Testis (tissue), 3 donors: Measurements from ENCODE around the gene NELL2. TPM values are rescaled to one million over a fixed set of nuclear protein-coding genes. Genes with fewer than 3 reads are reported as not detected.
"Not testable (repeated sequence)": the region's sequence is repeated elsewhere in the genome, so short reads cannot be mapped to it uniquely, and the experiment has no call there.

ENCODE experiments used
- DNase-seq: peaks from one replicate; pipeline ENCODE4 v3.0.0-alpha.2; 2019
- H3K27ac ChIP-seq, 2 donors: fragments of 200-600 bp; sonication (generic); one replicate each; pipeline ENCODE4 v1.5.1; 2019
- H3K27me3 ChIP-seq: fragments of 200-600 bp; sonication (generic); one replicate; pipeline ENCODE4 v1.5.1; 2019
- H3K36me3 ChIP-seq: fragments of 200-600 bp; sonication (generic); one replicate; pipeline ENCODE4 v1.5.1; 2017; ENCODE audit warnings: low read depth; ENCODE audit errors: missing control alignments
- H3K4me1 ChIP-seq: fragments of 200-600 bp; sonication (generic); one replicate; pipeline ENCODE4 v1.5.1; 2019
- H3K4me3 ChIP-seq, 2 donors: fragments of 200-600 bp; sonication (generic); one replicate each; pipeline ENCODE4 v1.5.1; 2017 to 2019
- H3K9me3 ChIP-seq: fragments of 200-600 bp; sonication (generic); one replicate; pipeline ENCODE4 v1.5.1; 2017
- POLR2A ChIP-seq: fragments of 450-650 bp; IDR thresholded peaks from one replicate; pipeline ENCODE4 v1.6.1; 2017; ENCODE audit warnings: antibody characterized with exemption, mild to moderate bottlenecking, moderate library complexity
- WGBS, 2 donors: methylation state at CpG; one replicate each; pipeline ENCODE4 v1.1.5; 2018; 5-methylcytosine and 5-hydroxymethylcytosine counted together
- intact Hi-C: fragments of 100-400 bp; cut with DNase I; formaldehyde crosslinking; loops from one replicate; pipeline ENCODE4 v1.15.1; 2023; ENCODE audit warnings: low total_unique reads
- polyA plus RNA-seq: library from polyadenylated mRNA; stranded (reverse); fragments of 350-450 nt; fragmentation: Illumina TruSeq; extraction: RNeasy Lipid Tissue Mini Kit (QIAGEN cat#74804); gene quantifications from one replicate; pipeline ENCODE4 v1.2.3, GENCODE V29; 2014; ENCODE audit warnings: low read depth, low replicate concordance; ENCODE audit not compliant: insufficient read depth
- total RNA-seq, 2 donors: library from RNA; depleted of rRNA; stranded (reverse); fragments of >200 nt; gene quantifications; one replicate each; pipeline ENCODE4 v1.2.3, GENCODE V29; 2016
- TF ChIP-seq, protein P1 (sequence below), 3 experiments: fragments of 450-650 bp in 2 of 3; fragments of 200-600 bp in 1 of 3; sonication (generic) in 1 of 3; IDR thresholded peaks; one replicate each; pipeline ENCODE4 v1.5.1; 2016 to 2019; ENCODE audit warnings: antibody characterized with exemption in 3 of 3, mild to moderate bottlenecking in 2 of 3, moderate library complexity in 1 of 3

The NELL2 gene
- total and polyA plus RNA-seq, 3 donors from 2014 or later, result 4.2 to 10.6 (median 9.0) TPM

DNA sequence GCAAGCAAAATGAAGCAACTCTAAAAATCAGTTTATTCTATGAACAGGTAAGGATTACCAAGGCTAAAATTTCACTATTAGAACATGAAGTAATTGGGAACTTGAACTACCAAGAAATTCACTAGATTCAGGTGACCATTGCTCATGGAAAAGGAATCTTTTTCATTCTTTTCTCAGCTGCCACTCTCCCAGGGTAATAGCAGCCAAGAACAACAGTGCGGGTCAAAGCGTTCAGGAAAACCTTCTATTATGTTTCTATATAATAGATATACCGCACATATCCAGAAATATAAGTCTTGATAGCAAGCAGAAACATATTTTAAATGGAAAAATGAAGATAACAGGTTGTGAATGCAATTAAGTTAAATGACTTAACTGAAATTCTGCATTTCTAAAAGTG is 125.6 kb downstream of the NELL2 start:
- no peak overlapping the region for H3K27ac ChIP-seq
- TF ChIP-seq, protein P1, sequence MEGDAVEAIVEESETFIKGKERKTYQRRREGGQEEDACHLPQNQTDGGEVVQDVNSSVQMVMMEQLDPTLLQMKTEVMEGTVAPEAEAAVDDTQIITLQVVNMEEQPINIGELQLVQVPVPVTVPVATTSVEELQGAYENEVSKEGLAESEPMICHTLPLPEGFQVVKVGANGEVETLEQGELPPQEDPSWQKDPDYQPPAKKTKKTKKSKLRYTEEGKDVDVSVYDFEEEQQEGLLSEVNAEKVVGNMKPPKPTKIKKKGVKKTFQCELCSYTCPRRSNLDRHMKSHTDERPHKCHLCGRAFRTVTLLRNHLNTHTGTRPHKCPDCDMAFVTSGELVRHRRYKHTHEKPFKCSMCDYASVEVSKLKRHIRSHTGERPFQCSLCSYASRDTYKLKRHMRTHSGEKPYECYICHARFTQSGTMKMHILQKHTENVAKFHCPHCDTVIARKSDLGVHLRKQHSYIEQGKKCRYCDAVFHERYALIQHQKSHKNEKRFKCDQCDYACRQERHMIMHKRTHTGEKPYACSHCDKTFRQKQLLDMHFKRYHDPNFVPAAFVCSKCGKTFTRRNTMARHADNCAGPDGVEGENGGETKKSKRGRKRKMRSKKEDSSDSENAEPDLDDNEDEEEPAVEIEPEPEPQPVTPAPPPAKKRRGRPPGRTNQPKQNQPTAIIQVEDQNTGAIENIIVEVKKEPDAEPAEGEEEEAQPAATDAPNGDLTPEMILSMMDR (IDR thresholded peaks at IDR 0.05), result no peak
- TF ChIP-seq POLR2A, result no peak
- no peaks in the 10 kb centered on the region for H3K4me1 ChIP-seq
- intact Hi-C loops, result no loop called here
- 82 to 89% methylated on average over 3 of the region's 3 CpGs for WGBS, 2 donors
- no peak for DNase-seq
- no peaks in the 10 kb centered on the region for H3K36me3 ChIP-seq
- H3K27me3 ChIP-seq, result no peaks in the 10 kb centered on the region
- no peaks in the 10 kb centered on the region for H3K9me3 ChIP-seq
- H3K4me3 ChIP-seq, result no peak overlapping the region

DNA sequence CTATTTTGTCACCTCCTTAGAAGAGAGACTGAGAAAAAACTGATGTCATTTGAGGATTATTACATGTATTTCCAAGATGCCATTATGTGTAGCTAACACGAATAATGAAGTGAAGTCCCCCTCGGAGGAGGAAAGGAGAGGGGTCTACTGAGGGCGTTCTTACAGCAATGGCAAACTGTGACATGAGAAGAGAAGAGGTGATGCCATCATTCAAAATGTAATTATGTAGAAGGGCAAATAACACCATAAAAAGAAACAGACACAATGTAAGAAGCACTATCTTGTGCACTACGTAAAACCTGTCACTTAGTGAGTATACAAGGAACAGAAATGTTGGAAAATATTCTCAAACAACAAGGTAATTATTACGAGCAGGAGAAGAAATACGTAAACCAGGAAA is 126.5 kb downstream of the NELL2 start:
- Histone ChIP-seq H3K27me3 (no peaks in the 10 kb centered on the region), H3K27ac (no peak overlapping the region), H3K4me3 (no peak overlapping the region), H3K9me3 (no peaks in the 10 kb centered on the region), H3K4me1 (no peaks in the 10 kb centered on the region), H3K36me3 (no peaks in the 10 kb centered on the region)
- 94% methylated on average over 6 of the region's 6 CpGs for WGBS, 2 donors
- TF ChIP-seq, protein P1 (IDR thresholded peaks at IDR 0.05), result no peak
- no peak for TF ChIP-seq POLR2A
- no peak for DNase-seq
- intact Hi-C loops, result no loop called here

DNA sequence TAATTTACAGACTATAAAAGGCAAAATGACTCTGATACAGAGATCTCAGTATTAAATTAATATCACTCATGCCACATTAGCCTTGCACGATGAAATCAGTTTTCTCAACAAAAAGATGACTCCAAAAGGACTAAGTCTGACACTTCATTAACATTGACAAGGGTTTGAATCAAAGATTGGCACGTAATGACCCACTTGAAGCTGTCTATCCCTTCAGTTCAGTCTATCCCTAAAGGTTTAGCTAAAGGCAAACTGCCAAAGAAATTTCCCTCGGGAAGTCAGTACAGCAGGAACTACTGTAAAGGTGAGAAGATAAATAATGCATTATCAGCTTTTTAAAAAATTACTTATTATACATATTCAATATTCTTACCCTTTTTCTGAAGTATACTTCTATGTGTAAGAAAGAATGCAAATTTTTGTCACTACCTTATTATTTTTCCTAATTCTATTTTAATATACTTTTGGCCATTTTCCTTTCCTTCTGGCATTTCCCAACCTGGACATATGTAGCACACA is 127.1 kb downstream of the NELL2 start:
- intact Hi-C loops, result no loop called here
- 85 to 88% methylated on average over 3 of the region's 3 CpGs for WGBS, 2 donors
- no peaks in the 10 kb centered on the region for H3K36me3 ChIP-seq
- TF ChIP-seq POLR2A, result no peak
- TF ChIP-seq, protein P1 (IDR thresholded peaks at IDR 0.05), result no peak
- DNase-seq, result no peak
- no peak overlapping the region for H3K27ac ChIP-seq
- H3K27me3 ChIP-seq, result no peaks in the 10 kb centered on the region
- no peaks in the 10 kb centered on the region for H3K9me3 ChIP-seq
- no peak overlapping the region for H3K4me3 ChIP-seq
- H3K4me1 ChIP-seq, result no peaks in the 10 kb centered on the region

DNA sequence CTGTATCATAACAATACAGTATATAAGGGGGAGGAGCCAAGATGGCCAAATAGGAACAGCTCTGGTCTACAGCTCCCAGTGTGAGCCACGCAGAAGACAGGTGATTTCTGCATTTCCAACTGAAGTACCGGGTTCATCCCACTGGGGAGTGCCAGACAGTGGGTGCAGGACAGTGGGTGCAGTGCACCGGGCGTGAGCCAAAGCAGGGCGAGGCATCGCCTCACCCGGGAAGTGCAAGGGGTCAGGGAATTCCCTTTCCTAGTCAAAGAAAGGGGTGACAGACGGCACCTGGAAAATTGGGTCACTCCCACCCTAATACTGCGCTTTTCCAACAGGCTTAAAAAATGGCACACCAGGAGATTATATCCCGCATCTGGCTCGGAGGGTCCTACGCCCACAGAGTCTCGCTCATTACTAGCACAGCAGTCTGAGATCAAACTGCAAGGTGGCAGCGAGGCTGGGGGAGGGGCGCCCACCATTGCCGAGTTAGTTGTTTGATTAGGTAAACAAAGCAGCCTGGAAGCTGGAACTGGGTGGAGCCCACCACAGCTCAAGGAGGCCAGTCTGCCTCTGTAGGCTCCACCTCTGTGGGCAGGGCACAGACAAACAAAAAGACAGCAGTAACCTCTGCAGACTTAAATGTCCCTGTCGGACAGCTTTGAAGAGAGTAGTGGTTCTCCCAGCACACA is 134.7 kb downstream of the NELL2 start:
- WGBS, 2 donors, result 92 to 96% methylated on average over 13 to 17 of the region's 17 CpGs
- H3K27ac ChIP-seq, H3K9me3 ChIP-seq, H3K27me3 ChIP-seq, H3K4me1 ChIP-seq, DNase-seq, intact Hi-C loops, H3K4me3 ChIP-seq, H3K36me3 ChIP-seq: not testable (repeated sequence)

DNA sequence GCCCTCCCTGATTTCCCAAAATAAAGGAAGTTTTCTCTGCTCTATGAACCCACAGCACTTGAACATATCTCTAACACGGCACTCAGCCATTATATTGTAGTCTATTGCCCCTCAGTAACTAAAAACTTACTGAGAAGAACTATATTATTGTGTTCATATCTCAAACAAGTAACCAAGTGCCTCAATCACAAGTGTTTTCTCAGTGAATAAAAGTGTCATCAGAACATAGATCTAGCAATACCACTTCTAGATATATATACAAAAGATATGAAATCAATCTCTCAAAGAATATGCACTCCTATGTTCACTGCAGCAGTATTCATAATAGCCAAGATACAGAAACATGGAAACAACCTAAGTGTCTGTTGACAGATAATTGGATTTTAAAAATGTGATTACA is 138.1 kb downstream of the NELL2 start:
- TF ChIP-seq, protein P1 (IDR thresholded peaks at IDR 0.05), result no peak
- TF ChIP-seq POLR2A, result no peak
- no peak for DNase-seq
- H3K27ac ChIP-seq, result no peak overlapping the region
- no peaks in the 10 kb centered on the region for H3K36me3 ChIP-seq
- H3K4me3 ChIP-seq, result no peak overlapping the region
- H3K4me1 ChIP-seq, result no peaks in the 10 kb centered on the region
- intact Hi-C loops, result no loop called here
- no peaks in the 10 kb centered on the region for H3K27me3 ChIP-seq
- H3K9me3 ChIP-seq, result no peaks in the 10 kb centered on the region
- WGBS, 2 donors, result 75 to 83% methylated on average over 1 of the region's 1 CpG
